Measurements from ENCODE around the gene HNF4A. TPM values are rescaled to one million over a fixed set of nuclear protein-coding genes. Genes with fewer than 3 reads are reported as not detected.

Gene HNF4A
- total RNA-seq = not detected in 2 replicates

GRCh38 chr20:44355498-44356352 lies at the start of gene HNF4A:
Gene HNF4A, plus strand, starts transcription at chr20:44355699. Its CDS starts 106 bp downstream, at chr20:44355805.

GRCh38 chr20:44310664-44311639 lies 44.5 kb upstream of the HNF4A start, which contains the start of gene FITM2:
Gene FITM2, minus strand, starts transcription at chr20:44311202. Its CDS starts 54 bp downstream, at chr20:44311148.

GRCh38 chr20:44336725-44337380 lies 18.6 kb upstream of the HNF4A start, which contains the start of gene R3HDML:
Gene R3HDML, plus strand, starts transcription at chr20:44337043. Its CDS starts 115 bp downstream, at chr20:44337158.

GRCh38 chr20:44475694-44476560 lies 120.4 kb downstream of the HNF4A start, which contains the start of gene TTPAL:
Gene TTPAL, plus strand, starts transcription at chr20:44475874. Its CDS starts 4,126 bp downstream, at chr20:44480000.

Other genes starting within 250 kb of the HNF4A start
- under 0.01 TPM in 1 of 2 replicates, not detected in the other for gene JPH2, start 168.5 kb upstream of the HNF4A start, total RNA-seq
- gene OSER1, start 144.9 kb upstream of the HNF4A start, total RNA-seq = 39.0 and 53.5 TPM in 2 replicates
- gene GDAP1L1, start 108.4 kb upstream of the HNF4A start, total RNA-seq = not detected in 2 replicates
- 4.9 and 5.8 TPM in 2 replicates for gene FITM2, start 44.5 kb upstream of the HNF4A start, total RNA-seq
- gene R3HDML, start 18.7 kb upstream of the HNF4A start, total RNA-seq = not detected in 2 replicates
- 3.8 and 5.2 TPM in 2 replicates for gene TTPAL, start 120.2 kb downstream of the HNF4A start, total RNA-seq
- gene SERINC3, start 166.4 kb downstream of the HNF4A start, total RNA-seq = 59.8 and 69.6 TPM in 2 replicates
- gene PKIG, start 226.9 kb downstream of the HNF4A start, total RNA-seq = 194 and 363 TPM in 2 replicates

Data from epithelial cell of umbilical artery (primary cell).